ENCODE data around the gene GPR15LG. TPM values are rescaled to one million over a fixed set of nuclear protein-coding genes. Genes with fewer than 3 reads are reported as not detected.
A peak's percentile ranks its signal among the peaks of the same experiment; 100 is the strongest.

GPR15LG gene
- total RNA-seq, 2 donors from 2014 or later = not detected

DNA sequence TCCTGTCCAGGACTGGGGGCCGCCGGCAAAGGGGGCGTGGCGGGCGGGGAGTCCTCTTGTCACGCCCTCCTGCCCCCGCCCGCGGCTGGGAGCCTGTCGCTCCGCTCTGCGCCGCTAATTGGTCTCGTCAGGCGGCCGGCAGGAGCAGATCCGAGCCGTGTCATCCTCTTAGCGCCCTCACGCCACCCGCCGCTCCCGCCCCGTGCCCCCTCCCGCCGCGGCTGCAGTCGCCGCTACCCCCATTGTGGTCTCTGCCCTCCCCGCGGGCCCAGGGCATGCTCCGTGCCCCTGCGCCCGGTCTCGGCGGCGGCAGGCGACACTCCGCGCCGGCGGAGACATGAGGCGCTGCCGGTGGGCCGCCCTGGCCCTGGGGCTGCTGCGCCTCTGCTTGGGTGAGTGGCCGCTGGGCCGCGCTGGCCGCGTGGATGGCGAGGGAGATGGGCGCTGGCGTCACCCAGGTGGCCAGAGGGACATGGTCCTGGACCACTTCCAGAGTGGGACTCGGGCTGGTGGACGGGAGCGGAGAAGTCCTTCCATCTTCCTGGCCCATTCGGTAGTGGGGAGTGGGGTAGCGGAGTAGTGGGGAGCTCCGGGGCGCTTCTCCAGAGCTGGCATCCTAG lies 20.9 kb downstream of the GPR15LG start, which contains the start of gene CDHR1:
Gene CDHR1, plus strand, starts transcription at position 114 of the 620 bp plus-strand sequence. Its CDS starts 224 bp downstream, at position 338.
- TF ChIP-seq, protein P1, sequence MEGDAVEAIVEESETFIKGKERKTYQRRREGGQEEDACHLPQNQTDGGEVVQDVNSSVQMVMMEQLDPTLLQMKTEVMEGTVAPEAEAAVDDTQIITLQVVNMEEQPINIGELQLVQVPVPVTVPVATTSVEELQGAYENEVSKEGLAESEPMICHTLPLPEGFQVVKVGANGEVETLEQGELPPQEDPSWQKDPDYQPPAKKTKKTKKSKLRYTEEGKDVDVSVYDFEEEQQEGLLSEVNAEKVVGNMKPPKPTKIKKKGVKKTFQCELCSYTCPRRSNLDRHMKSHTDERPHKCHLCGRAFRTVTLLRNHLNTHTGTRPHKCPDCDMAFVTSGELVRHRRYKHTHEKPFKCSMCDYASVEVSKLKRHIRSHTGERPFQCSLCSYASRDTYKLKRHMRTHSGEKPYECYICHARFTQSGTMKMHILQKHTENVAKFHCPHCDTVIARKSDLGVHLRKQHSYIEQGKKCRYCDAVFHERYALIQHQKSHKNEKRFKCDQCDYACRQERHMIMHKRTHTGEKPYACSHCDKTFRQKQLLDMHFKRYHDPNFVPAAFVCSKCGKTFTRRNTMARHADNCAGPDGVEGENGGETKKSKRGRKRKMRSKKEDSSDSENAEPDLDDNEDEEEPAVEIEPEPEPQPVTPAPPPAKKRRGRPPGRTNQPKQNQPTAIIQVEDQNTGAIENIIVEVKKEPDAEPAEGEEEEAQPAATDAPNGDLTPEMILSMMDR (IDR thresholded peaks at IDR 0.05) = no peak
- no peak within 1 kb of the TSS for H3K27ac ChIP-seq
- no peaks in the 10 kb centered on the region for H3K9me3 ChIP-seq
- H3K36me3 ChIP-seq = no peaks in the 10 kb centered on the region
- no peaks in the 10 kb centered on the region for H3K27me3 ChIP-seq (replicated peaks; ENCODE audit: insufficient read depth)
- H3K4me1 ChIP-seq (ENCODE audit: control insufficient read depth in 1 of 2, low read depth in 2 of 2) = peaks cover 6 to 14% of the 10 kb centered on the region in 2 donors
- ATAC-seq (ENCODE audit: insufficient number of reproducible peaks, low FRiP score, low read depth) = no peak
- DNase-seq (ENCODE audit: low spot score) = no peak
- H3K4me3 ChIP-seq = peak within 1 kb of the TSS; percentile 68

DNA sequence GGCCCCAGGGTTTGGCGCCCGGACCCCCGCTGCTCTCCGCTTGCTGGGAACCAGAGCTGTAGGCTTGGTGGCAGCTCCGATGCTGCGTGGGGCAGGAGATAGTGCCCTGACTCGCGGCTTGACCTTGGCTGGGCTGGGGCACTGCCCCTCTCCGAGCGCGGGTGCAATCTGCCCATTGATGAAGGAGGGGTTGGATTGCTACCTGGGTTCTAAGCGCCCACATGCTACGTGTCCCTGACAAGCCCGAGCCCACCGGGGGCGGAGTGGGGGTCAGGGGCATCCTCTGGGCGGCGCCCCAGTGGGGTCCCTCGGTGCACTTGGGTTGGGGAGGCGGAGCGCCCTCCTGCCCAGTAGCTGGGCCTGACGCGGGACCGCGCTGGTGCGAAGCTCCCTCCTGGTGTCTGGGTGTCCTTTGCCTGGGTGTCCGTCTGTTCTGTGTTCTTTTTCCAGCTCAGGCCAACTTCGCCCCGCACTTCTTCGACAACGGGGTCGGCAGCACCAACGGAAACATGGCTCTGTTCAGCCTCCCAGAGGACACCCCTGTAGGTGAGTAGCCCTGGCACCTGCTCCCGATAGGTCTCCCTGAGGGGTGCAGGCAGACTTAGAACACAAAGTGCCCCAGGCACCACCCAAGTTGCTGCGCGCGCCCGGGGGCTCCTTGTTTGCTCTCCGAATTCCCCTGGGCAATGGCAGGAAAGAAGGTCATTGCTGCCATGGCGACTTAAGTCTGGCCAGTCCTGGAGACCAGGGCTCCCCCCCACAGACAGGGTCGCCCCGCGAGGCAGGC lies 21.6 kb downstream of the GPR15LG start:
- Histone ChIP-seq H3K4me1 (ENCODE audit: control insufficient read depth in 1 of 2, low read depth in 2 of 2) (peaks cover 6 to 14% of the 10 kb centered on the region in 2 donors), H3K4me3 (peak overlapping the region; percentile 68), H3K27me3 (replicated peaks; ENCODE audit: insufficient read depth) (no peaks in the 10 kb centered on the region), H3K27ac (no peak overlapping the region), H3K9me3 (no peaks in the 10 kb centered on the region), H3K36me3 (no peaks in the 10 kb centered on the region)
- TF ChIP-seq, protein P1 (IDR thresholded peaks at IDR 0.05) = no peak
- ATAC-seq (ENCODE audit: insufficient number of reproducible peaks, low FRiP score, low read depth) (no peak), DNase-seq (ENCODE audit: low spot score) (no peak)

DNA sequence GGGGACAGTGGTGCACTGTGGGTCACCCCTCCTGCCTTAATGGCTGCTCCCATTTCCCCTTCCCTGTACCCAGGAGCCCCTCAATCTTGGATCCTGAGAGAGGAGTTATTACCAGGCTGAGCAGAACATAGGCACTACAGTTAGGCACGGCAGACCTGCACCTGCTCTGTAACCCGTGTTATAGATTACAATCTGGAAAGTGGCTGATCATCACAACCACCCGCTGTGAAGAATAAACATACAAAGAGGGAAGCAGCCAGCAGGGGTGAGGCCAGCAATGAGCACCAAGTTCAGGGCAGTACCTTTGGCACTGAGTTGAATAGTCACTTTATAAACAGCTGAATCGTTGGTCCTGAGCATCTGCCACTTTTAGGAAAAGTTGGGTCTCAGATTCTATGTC lies 22.5 kb downstream of the GPR15LG start:
- TF ChIP-seq, protein P1 (IDR thresholded peaks at IDR 0.05) = no peak
- Histone ChIP-seq H3K36me3 (no peaks in the 10 kb centered on the region), H3K27ac (no peak overlapping the region), H3K27me3 (replicated peaks; ENCODE audit: insufficient read depth) (no peaks in the 10 kb centered on the region), H3K4me1 (ENCODE audit: control insufficient read depth in 1 of 2, low read depth in 2 of 2) (peaks cover 6 to 14% of the 10 kb centered on the region in 2 donors), H3K9me3 (no peaks in the 10 kb centered on the region), H3K4me3 (no peak overlapping the region)
- DNase-seq (ENCODE audit: low spot score) (no peak), ATAC-seq (ENCODE audit: insufficient number of reproducible peaks, low FRiP score, low read depth) (no peak)

DNA sequence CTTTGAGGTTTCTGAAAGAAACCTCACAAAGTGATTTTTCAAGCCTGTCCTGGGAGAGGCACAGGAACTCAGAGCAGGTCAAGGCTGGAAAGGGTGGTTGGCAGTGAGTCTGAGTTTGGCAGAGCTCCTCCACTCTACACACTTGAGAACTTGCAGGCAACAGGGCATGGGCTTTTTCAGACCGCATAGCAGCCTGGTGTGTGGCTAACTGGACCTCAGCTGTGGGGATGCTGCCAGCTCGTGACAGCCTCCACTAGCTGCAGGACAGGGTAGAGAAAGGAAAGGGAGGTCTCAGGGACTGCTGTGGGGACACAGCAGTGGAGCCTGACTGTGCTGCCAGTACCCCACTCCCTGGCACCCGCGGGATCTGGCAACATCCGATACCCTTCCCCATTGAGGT lies 23.3 kb downstream of the GPR15LG start:
- H3K27ac ChIP-seq = no peak overlapping the region
- DNase-seq (ENCODE audit: low spot score) (no peak), ATAC-seq (ENCODE audit: insufficient number of reproducible peaks, low FRiP score, low read depth) (no peak)
- no peaks in the 10 kb centered on the region for H3K36me3 ChIP-seq
- H3K9me3 ChIP-seq = no peaks in the 10 kb centered on the region
- no peak overlapping the region for H3K4me3 ChIP-seq
- H3K4me1 ChIP-seq (ENCODE audit: control insufficient read depth in 1 of 2, low read depth in 2 of 2) = peaks cover 6 to 14% of the 10 kb centered on the region in 2 donors
- H3K27me3 ChIP-seq (replicated peaks; ENCODE audit: insufficient read depth) = no peaks in the 10 kb centered on the region
- TF ChIP-seq, protein P1 (IDR thresholded peaks at IDR 0.05) = no peak

DNA sequence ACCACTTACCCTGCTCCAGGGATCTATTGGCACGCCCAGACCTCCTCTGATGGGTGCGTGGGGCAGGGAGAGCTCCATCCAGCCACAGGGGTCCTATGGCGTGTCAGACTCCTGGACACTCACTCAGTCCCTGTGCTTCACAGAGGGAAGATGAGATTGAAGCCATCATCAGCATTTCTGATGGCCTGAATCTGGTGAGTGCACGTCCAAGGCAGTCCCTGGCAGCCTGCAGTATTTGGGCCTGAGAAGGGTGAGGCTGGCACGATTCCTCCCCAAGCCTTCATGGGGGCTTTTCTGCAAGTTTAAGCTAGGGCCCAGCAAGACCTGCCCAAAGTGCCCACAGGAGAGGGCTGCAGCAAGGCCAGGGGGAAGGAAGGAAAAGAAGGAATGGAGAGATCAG lies 24.0 kb downstream of the GPR15LG start:
- Histone ChIP-seq H3K27me3 (replicated peaks; ENCODE audit: insufficient read depth) (no peaks in the 10 kb centered on the region), H3K9me3 (no peaks in the 10 kb centered on the region), H3K4me1 (ENCODE audit: control insufficient read depth in 1 of 2, low read depth in 2 of 2) (peaks cover 6 to 14% of the 10 kb centered on the region in 2 donors), H3K4me3 (no peak overlapping the region), H3K27ac (no peak overlapping the region), H3K36me3 (no peaks in the 10 kb centered on the region)
- TF ChIP-seq, protein P1 (IDR thresholded peaks at IDR 0.05) = no peak
- DNase-seq (ENCODE audit: low spot score) = no peak
- ATAC-seq (ENCODE audit: insufficient number of reproducible peaks, low FRiP score, low read depth) = no peak

All from thoracic aorta (tissue), 2 donors.